GM19025 (cell line): ENCODE results near the gene MLC1.

Experiments used
- ATAC-seq: cut with Tn5 transposase; IDR thresholded peaks from one replicate; pipeline ENCODE4 v1.9.1; 2021; ENCODE audit warnings: mild to moderate bottlenecking, low read depth, moderate library complexity; ENCODE audit not compliant: unreplicated experiment

Gene MLC1

GRCh38 chr22:50078761-50079160 is 6.5 kb downstream of the MLC1 start:
- ATAC-seq, result no peak

- ATAC-seq, result no peak
These were observed 7.0 kb downstream of the MLC1 start for GRCh38 chr22:50078246-50078645.

DNA sequence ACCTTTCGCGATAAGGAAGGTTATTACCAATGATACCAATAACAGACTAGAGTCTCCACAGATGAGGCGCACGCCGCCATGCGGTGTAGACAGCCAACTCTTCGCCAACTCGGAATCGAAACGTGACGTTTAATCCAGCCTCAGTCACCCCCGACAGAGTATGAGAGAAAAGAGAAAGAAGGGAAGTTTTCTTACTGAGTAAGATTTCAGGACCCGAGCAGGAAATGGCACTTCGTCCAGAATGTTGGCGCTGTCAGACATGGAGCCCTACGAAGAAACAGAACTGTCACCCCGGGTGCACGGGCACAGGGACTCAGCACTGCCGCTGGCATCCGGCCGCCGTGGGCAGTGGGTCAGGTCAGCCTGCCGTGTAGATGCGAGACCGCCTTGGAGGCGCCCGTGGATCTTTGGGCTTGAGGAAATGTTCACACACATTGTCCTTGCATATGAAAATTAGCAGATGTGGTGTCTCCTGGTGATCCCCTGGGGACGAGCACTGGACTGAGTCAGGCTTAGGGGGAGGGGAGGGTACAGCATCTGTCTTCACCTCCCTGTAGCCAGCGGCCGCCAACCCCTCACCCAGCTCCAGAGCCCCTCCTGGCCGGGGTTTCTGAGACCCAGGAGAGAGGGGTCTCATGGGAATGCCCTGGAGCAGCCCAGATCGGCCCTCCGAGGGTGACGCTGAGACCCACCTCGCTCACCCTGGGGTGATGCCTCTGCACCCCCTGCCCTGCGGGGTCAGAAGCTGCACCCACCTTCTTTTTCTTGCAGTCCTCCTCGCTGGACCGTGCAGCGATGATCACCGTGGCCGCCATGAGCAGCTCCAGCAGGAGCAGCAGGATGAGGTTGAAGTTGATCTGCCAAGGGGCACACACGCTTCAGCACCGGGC is 8.3 kb downstream of the MLC1 start:
- no peak for ATAC-seq

DNA sequence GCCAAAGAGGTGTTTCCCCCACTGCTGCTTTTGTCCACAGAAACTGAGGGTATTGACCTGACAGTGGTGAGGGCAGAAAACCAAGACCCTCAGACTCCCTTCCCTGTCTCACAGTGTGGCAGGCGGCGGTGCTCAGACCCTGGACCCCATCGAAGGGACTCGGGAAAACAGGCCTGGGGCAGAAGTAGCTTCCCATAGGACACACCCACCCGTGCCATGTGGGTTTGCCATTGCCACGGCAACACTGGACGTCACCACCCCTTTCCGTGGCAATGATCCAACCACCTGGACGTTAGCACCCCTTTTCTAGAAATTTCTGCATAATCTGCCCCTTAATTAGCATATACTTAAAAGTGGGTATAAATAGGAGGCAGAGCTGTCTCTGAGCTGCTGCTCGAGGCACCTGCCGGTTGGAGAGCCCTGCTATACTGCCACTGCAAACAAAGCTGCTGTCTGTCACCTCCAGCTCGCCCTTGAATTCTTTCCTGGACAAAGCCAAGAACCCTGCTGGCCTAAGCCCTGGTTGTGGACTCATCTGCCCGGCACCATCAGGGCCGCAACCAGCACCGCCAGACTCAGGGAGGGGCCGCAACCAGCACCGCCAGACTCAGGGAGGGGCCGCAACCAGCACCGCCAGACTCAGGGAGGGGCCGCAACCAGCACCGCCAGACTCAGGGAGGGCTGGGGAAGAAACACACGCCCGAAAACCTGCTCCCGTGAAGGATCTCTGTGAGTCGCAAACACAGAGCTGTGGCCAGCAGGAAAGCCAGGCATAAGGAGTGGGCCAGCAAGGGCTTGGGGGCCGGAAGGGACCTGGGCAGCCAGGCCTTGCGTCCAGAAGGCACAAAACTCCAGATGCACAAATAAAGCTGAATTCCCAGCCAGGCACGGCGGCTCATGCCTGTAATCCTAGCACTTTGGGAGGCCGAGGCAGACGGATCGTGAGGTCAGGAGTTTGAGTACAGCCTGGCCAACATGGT is 10.4 kb downstream of the MLC1 start:
- ATAC-seq, result no peak

- no peak for ATAC-seq
These were observed 11.2 kb downstream of the MLC1 start for GRCh38 chr22:50074056-50074455.

DNA sequence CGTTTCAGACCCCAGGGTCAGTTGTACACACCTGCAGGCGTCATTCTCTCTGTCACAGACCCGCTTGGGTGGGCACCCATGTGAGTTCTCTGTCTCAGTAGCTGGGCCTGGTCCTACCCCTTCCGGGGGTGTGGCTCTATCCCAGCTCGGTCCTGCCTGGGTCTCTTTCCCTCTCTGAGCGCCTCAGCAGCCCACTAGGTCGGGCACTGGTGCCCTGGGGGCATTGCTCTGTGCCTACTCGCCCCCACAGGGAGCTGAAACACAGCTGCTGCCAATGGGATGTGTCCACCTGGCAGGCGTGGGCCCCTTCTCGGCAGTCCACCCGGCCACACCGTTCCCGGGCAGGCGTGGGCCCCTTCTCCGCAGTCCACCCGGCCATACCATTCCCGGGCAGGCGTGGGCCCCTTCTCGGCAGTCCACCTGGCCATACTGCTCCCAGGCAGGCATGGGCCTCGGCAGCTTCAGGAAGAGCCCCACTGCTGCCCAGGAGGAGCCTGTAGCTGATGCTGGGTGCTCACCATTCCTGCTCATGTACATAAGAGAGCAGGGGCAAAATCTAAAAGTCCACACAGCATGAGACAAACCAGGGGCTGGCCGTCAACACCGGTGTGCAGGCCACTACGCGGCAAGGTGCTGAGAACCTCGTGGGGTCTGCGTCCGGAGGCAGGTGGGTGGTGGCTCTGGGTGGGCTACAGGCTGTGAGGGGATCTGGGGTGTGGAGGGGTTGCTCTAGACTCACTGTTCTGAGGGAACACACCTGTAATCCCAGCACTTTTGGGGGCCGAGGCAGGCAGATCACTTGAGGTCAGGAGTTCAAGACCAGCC is 12.3 kb downstream of the MLC1 start:
- ATAC-seq, result no peak

- no peak for ATAC-seq
These were observed 13.1 kb downstream of the MLC1 start for GRCh38 chr22:50072167-50072555.

GRCh38 chr22:50071432-50072166 is 13.6 kb downstream of the MLC1 start:
- no peak for ATAC-seq

- ATAC-seq, result no peak
These were observed 14.9 kb downstream of the MLC1 start for GRCh38 chr22:50070366-50070765.

- ATAC-seq, result no peak
These were observed 17.1 kb downstream of the MLC1 start for GRCh38 chr22:50068096-50068495.

DNA sequence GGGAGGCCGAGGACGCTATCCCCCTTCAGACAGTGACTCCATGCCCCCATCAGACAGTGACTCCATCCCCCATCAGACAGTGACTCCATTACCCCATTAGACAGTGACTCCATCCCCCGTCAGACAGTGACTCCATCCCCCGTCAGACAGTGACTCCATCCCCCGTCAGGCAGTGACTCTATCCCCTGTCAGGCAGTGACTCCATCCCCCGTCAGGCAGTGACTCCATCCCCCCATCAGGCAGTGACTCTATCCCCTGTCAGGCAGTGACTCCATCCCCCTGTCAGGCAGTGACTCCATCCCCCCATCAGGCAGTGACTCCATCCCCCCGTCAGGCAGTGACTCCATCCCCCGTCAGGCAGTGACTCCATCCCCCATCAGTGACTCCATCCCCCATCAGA is 18.0 kb downstream of the MLC1 start:
- no peak for ATAC-seq

GRCh38 chr22:50064453-50064852 is 20.8 kb downstream of the MLC1 start:
- ATAC-seq, result no peak

- no peak for ATAC-seq
These were observed 21.4 kb downstream of the MLC1 start for GRCh38 chr22:50063589-50064393.

DNA sequence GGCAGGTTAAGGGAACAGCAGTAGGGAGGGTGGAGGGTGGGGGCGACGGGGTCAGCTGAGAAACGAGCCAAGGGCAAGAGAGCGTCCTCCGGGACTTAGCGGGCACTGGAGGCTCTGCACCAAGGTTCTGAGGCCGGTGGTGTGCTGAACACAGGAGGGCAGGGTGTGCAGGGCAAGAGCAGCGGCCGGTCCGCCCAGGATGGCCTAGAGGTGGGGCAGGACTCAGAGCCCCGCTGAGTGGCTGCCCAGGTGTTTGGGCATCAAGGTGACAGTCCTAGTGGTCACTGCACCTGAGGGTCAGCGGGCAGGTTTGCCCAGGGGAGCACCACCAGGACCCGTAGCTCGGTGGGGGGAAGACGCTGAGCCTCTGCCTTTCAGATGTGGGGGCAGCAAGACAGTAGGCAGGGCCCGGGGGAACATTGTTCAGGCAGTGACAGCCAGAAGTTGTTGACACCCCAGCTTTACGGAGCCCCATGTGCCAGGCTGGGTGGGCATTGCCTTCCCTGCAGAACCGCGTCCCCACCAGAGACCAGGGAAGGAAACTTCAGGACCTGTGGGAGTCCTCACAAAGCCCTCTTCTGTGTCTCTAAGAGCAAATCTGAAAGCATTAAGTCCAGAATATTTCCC is 22.6 kb downstream of the MLC1 start:
- ATAC-seq, result no peak

GRCh38 chr22:50061824-50062355 is 23.3 kb downstream of the MLC1 start:
- ATAC-seq, result no peak

DNA sequence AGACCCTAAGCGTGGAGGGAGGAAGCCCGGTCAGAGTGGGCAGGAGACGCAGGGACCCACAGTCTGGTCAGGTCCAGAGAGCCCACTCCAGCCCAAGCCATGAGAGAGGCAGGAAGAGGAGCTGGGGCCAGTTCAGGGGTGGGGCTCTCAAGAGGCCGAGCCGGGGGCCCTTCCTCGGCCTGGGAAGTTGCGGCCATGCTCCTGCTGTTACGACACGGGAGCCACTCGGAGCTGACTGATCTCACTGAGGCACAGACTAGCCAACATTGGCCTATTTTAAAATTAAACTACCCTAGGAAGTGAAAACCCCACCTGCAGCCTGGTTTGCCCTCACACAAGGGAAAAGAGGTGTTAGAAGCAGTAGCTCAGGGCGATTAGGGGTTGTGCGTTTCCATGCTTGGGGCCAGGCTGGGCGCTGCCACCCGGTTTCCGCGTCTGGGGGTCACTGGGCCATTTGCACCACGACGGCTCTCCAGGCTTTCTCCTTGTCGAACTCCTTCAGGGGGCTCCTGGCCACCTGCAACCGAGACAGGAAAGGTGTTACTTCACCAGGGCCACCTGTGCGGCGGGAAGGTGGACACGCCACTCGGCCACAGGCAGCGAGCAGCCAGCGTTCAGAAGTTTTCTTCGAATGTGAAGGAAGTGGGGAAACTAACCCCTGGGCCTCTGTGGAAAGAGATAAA is 23.9 kb downstream of the MLC1 start:
- ATAC-seq, result no peak

GRCh38 chr22:50060441-50061140 is 24.6 kb downstream of the MLC1 start:
- no peak for ATAC-seq
